ENCODE measurements around the gene TGFB1. TPM values are rescaled to one million over a fixed set of nuclear protein-coding genes. Genes with fewer than 3 reads are reported as not detected.
"Not testable (repeated sequence)": the region's sequence is repeated elsewhere in the genome, so short reads cannot be mapped to it uniquely, and the experiment has no call there.

Gene TGFB1
- total RNA-seq, 6 experiments from 2014 or later = 150 to 163 (median 158) TPM

DNA sequence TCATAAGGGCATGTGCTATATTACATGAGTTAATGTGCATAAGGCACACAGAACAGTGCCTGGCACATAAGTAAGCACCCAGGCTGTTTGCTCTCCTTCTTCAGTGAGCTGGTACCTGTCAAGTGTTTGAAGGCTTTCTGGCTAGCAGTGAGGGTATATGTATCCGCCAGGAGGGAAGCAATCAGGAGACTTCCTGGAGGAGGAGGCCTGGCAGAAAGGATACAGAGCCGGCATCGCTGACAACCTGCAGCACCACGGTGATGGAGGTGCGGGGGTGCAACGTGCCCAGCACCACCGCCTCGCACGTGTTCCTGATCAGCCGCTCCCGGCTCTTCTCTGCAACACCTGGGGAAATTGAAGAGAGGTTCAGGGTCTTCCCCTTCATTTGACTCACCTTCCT is 37.9 kb upstream of the TGFB1 start:
- TF ChIP-seq, protein P1, sequence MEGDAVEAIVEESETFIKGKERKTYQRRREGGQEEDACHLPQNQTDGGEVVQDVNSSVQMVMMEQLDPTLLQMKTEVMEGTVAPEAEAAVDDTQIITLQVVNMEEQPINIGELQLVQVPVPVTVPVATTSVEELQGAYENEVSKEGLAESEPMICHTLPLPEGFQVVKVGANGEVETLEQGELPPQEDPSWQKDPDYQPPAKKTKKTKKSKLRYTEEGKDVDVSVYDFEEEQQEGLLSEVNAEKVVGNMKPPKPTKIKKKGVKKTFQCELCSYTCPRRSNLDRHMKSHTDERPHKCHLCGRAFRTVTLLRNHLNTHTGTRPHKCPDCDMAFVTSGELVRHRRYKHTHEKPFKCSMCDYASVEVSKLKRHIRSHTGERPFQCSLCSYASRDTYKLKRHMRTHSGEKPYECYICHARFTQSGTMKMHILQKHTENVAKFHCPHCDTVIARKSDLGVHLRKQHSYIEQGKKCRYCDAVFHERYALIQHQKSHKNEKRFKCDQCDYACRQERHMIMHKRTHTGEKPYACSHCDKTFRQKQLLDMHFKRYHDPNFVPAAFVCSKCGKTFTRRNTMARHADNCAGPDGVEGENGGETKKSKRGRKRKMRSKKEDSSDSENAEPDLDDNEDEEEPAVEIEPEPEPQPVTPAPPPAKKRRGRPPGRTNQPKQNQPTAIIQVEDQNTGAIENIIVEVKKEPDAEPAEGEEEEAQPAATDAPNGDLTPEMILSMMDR (IDR thresholded peaks at IDR 0.05) = no peak
- no peak for DNase-seq
- no peak overlapping the region for H3K27ac Mint-ChIP-seq
- H3K9me3 Mint-ChIP-seq = no peaks in the 10 kb centered on the region
- H3K4me1 Mint-ChIP-seq (ENCODE audit: low read depth) = peaks cover 16% of the 10 kb centered on the region
- H3K4me3 Mint-ChIP-seq = no peak overlapping the region
- peaks cover 5% of the 10 kb centered on the region; the same call in 1 of the 2 replicates for H3K36me3 Mint-ChIP-seq (ENCODE audit: low read depth)
- no peaks in the 10 kb centered on the region for H3K27me3 Mint-ChIP-seq (ENCODE audit: insufficient read depth)

- no peak for DNase-seq
- Mint-ChIP-seq H3K27me3 (ENCODE audit: insufficient read depth) (no peaks in the 10 kb centered on the region), H3K4me3 (no peak overlapping the region), H3K36me3 (ENCODE audit: low read depth) (peaks cover 10% of the 10 kb centered on the region; the same call in 1 of the 2 replicates), H3K27ac (no peak overlapping the region), H3K4me1 (ENCODE audit: low read depth) (no peaks in the 10 kb centered on the region), H3K9me3 (no peaks in the 10 kb centered on the region)
- TF ChIP-seq, protein P1 (IDR thresholded peaks at IDR 0.05) = no peak
Observed at GRCh38 chr19:41386442-41386841, 32.7 kb upstream of the TGFB1 start.

GRCh38 chr19:41384351-41384750 is 30.6 kb upstream of the TGFB1 start:
- Mint-ChIP-seq H3K27ac (no peak overlapping the region), H3K27me3 (ENCODE audit: insufficient read depth) (no peaks in the 10 kb centered on the region), H3K36me3 (ENCODE audit: low read depth) (peaks cover 6% of the 10 kb centered on the region; the same call in 1 of the 2 replicates), H3K4me3 (no peak overlapping the region), H3K4me1 (ENCODE audit: low read depth) (peaks cover 11% of the 10 kb centered on the region), H3K9me3 (no peaks in the 10 kb centered on the region)
- TF ChIP-seq, protein P1 (IDR thresholded peaks at IDR 0.05) = no peak
- DNase-seq = no peak

DNA sequence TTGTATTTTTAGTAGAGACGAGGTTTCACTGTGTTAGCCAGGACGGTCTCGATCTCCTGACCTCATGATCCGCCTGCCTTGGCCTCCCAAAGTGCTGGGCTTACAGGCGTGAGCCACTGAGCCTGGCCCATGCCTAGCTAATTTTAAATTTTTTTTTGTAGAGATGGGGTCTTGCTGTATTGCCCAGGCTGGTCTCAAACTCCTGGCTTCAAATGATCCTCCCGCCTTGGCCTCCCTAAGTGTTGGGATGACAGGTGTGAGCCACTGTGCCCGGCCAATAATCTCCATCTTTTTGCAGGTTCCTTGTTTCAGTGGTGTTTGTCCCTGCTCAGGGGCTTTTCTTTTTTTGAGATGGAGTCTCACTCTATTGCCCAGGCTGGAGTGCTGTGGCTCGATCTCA is 27.8 kb upstream of the TGFB1 start:
- not testable (repeated sequence) for H3K27ac Mint-ChIP-seq; H3K27me3 Mint-ChIP-seq (ENCODE audit: insufficient read depth); DNase-seq; H3K4me3 Mint-ChIP-seq; H3K9me3 Mint-ChIP-seq; H3K36me3 Mint-ChIP-seq (ENCODE audit: low read depth)
- H3K4me1 Mint-ChIP-seq (ENCODE audit: low read depth) = peaks cover 18% of the 10 kb centered on the region

DNA sequence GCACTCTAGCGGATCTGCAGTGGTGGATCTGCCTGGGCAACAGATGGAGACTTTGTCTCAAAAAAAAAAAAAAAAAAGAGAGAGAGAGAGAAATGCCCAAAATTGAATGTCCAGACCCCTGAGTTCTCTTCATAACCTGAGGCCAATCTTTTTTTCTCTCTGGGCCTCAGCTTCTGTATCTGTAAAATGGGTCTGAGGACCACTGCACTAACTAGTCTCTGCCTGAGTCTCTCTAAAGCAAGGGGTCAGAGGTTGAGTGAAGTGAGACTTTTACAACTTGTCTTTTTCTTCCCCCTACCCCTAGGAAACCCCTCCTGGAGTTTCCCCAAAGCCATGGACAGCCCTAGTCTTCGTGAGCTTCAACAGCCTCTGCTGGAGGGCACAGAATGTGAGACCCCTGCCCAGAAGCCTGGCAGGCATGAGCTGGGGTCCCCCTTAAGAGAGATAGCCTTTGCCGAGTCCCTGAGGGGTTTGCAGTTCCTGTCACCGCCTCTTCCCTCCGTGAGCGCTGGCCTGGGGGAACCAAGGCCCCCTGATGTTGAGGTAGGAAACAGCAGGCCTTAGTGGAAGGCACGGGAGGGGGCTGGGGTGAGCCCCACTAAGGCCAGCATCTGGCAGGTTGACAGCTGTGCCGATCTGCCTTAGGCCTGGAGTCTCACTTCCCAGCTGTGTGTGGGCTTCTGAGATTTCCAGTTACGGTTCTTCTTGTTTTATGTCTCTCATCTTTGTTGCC is 24.4 kb upstream of the TGFB1 start:
- TF ChIP-seq, protein P1 (IDR thresholded peaks at IDR 0.05) = peak; percentile 33
- H3K9me3 Mint-ChIP-seq = no peaks in the 10 kb centered on the region
- no peak for DNase-seq
- peaks cover 2% of the 10 kb centered on the region for H3K27me3 Mint-ChIP-seq (ENCODE audit: insufficient read depth)
- H3K4me3 Mint-ChIP-seq = no peak overlapping the region
- H3K36me3 Mint-ChIP-seq (ENCODE audit: low read depth) = no peaks in the 10 kb centered on the region
- H3K4me1 Mint-ChIP-seq (ENCODE audit: low read depth) = peaks cover 33% of the 10 kb centered on the region
- no peak overlapping the region for H3K27ac Mint-ChIP-seq

GRCh38 chr19:41376998-41377365 is 23.3 kb upstream of the TGFB1 start:
- Mint-ChIP-seq H3K9me3 (no peaks in the 10 kb centered on the region), H3K36me3 (ENCODE audit: low read depth) (no peaks in the 10 kb centered on the region), H3K27ac (no peak overlapping the region), H3K4me3 (peak overlapping the region; percentile 55), H3K27me3 (ENCODE audit: insufficient read depth) (peaks cover 2% of the 10 kb centered on the region), H3K4me1 (ENCODE audit: low read depth) (peaks cover 39% of the 10 kb centered on the region)
- DNase-seq = no peak
- TF ChIP-seq, protein P1 (IDR thresholded peaks at IDR 0.05) = no peak

Measured in HFFc6 (cell line).